HG02610 (cell line): ENCODE results near the gene PREPL.
"Not testable (repeated sequence)": the region's sequence is repeated elsewhere in the genome, so short reads cannot be mapped to it uniquely, and the experiment has no call there.

Experiments used
- ATAC-seq: cut with Tn5 transposase; IDR thresholded peaks from one replicate; pipeline ENCODE4 v1.9.1; 2021; ENCODE audit warnings: mild to moderate bottlenecking, moderate library complexity; ENCODE audit not compliant: unreplicated experiment

The PREPL gene

GRCh38 chr2:44349506-44349905 is 11.8 kb downstream of the PREPL start:
- ATAC-seq = no peak

DNA sequence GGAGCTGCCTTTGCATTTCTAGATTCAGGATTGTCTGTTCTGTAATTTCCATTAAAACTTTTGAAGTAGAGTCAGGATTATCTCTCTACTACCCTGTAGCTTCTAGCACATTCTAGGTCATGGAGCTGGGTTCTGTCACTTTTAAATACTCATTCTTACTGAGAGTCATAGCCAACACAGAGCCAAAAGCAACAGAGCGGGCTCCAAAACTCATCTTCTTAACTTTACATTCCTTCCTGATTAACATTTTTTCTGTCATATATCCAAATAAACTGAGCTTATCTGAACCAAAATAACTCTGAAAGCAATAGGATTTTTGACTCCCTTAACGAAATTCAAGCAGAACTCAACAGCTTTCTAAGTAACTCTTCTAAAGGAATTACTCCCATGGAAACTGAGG is 12.9 kb downstream of the PREPL start:
- no peak for ATAC-seq

GRCh38 chr2:44347526-44347925 is 13.8 kb downstream of the PREPL start:
- ATAC-seq = no peak

- no peak for ATAC-seq
These were observed 18.4 kb downstream of the PREPL start for GRCh38 chr2:44342854-44343253.

- no peak for ATAC-seq
These were observed 25.3 kb downstream of the PREPL start for GRCh38 chr2:44335806-44336538.

- ATAC-seq = no peak
These were observed 27.3 kb downstream of the PREPL start for GRCh38 chr2:44333994-44334393.

- no peak for ATAC-seq
These were observed 30.5 kb downstream of the PREPL start for GRCh38 chr2:44330801-44331200.

DNA sequence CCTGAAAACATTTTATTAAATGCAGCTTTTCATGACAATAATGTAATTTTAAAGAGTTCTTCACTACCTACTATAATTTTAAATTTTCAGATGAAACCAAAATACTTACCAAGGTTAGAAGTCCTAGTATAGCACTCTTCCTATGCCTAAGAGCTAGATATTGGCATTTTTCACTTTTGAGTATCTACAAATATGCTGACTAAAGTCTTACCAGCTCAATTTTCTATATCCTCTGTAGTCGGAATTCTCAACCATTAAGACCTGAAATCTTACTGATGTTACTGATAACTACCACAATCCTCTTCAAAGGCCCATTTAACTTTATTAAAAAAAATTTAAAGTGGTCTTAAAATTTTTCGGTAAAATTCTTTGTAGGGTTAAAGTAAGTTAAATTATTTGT is 32.0 kb downstream of the PREPL start:
- ATAC-seq = no peak

GRCh38 chr2:44328750-44329149 is 32.5 kb downstream of the PREPL start:
- no peak for ATAC-seq

- no peak for ATAC-seq
These were observed 34.6 kb downstream of the PREPL start for GRCh38 chr2:44326548-44327264.

DNA sequence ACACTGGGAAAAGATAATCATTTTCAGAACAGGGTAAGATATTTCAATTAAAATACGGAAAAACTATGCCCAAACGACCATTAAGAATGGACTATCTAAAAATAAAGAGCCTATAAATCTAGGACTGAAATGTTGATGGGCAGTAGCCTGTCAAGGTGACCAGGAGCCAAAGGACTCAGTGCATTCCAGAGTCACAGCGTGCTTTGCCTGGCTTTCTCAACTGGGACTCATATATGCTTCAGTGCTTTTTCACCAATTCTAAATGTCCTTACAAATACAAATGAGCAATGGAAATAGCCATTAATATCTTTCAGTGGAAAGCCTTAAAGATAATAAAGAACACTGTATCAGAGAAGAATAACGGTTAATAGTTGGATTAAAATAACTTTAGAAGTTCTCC is 35.4 kb downstream of the PREPL start:
- ATAC-seq = no peak

- ATAC-seq = no peak
These were observed 36.3 kb downstream of the PREPL start for GRCh38 chr2:44324971-44325426.

DNA sequence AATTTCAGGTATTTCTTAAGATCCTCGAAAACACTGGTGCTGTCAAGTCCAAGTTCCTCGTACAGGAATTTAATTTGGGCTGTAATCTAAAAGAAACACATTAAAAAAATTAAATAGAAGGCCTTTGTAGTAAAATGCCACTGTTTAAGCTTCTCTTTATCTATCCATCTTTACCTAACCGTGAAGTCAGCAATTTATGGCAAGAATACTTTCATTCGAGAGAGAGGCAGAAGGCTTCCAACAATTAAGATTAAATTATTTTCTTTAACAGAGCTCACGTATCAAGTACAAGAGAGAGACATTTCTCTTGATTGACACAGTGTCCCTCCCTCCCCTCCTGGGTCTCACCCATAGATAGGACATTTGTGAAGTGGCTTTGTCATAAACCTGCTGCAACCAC is 39.9 kb downstream of the PREPL start:
- ATAC-seq = no peak

DNA sequence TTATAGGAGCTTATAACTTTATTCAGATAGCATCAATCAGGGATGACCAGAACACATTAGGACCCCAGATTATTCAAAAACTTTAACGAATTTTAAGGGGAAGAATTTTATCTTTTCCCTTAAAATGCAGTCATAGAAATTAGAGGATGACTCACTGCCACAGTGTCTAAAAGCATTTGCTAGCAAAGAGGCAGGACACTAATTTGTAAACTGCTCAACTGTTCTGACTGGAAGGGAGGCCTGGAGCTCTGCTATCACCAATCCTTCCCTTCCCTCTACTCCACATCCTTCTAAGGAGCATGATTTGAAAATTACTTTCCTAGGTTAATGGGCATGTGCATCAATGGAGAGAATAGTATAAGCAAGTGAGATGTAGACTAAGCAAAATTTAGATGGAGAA is 40.5 kb downstream of the PREPL start:
- ATAC-seq = no peak

DNA sequence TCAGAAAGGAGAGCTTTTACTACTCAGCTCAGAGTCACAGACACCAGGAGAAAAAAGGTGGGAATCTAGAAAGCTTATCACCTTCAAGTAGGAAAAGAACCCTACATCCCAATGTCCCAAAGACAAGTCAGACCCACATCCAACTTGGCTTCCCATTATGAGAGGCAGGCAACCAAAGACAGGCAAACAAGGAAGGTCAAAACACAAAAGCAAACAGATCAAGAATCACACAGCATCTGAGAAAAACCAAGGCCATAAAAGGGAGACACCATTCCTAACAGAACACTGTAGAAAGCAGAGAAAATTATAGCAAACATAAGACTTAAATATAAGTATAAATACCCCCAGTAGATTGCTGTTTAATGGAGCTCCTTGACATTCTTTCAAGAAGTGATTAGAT is 45.3 kb downstream of the PREPL start:
- no peak for ATAC-seq

DNA sequence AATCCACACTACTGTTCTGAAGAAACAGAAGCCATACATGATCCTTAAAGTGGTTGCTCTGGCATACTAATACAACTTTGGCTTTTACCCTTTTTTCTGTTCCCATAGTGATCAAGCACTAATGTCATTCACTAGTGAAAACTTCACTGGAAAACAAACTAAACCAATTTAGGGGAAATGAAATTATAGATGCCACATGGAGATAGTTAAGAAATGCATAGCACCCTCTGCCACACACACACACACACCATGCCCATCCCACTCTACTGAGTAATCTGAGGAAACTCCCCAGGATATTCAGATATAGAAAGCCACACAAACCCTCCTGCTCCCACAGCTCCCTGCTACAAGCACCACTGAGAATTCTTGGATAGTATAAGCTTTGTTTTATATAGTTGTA is 46.9 kb downstream of the PREPL start:
- ATAC-seq = no peak

DNA sequence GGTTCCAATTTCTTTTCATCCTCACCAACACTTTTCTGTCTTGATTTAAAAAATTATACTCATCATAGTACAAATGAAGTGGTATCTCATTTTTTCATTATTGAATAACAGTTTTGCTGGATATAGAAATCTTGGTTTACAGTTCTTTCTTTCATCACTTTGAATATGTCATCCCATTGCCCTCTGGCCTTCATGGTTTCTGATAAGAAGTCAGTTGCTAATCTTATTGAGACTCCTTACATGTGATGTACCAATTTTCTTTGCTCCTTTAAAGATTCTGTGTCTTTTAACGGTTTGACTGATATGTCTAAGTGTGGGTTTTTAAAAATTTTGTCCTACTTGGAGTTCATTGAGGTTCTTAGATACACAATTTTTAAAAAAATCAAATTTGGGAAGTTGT is 51.0 kb downstream of the PREPL start:
- ATAC-seq = no peak

DNA sequence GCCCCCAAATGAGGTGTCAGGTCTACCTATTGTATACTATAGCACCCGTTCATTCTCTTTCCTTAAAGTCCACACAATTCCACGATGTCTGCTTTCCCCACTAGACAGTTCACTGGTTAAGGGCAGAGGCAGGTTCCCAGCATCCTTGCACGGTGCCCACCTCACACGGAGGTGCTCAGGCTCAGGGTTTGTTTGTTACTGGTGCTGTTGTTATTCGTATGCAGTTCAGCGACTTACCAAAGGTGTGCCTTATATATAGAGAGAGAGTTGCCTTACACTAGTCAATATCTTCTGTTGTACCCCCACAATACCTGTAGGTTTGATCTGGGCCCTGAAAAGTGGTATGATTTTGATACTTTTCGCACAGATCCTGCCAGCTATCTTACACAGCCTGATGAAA is 55.4 kb downstream of the PREPL start:
- no peak for ATAC-seq

DNA sequence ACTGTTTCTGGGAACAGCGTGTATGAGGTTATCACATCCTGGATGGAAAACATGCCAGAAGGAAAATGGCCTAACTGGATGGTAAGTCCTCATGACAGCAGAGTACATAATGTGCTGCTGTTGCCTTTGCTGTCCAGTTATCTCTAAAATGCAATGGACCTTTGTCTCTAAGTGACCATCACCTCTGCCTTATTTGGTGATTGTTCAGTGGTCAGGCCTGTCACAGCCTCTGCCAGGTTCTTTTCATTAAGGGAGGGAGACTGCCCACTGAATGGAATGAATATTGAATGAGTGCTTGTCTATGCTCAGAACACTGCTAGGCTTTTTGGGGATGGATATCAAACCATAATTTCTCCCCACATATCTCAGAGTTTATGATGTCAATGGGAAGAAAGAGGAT is 57.0 kb downstream of the PREPL start:
- ATAC-seq = no peak

DNA sequence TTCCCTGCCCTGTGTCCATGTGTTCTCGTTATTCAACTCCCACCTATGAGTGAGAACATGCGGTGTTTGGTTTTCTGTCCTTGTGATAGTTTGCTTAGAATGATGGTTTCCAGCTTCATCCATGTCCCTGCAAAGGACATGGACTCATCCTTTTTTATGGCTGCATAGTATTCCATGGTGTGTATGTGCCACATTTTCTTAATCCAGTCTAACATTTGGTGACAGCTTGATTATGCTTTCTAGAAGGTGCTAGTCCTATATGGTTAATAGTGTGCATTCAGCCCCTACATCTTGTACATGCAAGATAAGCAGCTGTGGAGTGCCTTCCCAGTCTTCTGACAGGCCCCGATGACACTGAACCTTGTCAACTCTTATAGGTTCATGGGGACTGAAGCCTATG is 57.5 kb downstream of the PREPL start:
- not testable (repeated sequence) for ATAC-seq

DNA sequence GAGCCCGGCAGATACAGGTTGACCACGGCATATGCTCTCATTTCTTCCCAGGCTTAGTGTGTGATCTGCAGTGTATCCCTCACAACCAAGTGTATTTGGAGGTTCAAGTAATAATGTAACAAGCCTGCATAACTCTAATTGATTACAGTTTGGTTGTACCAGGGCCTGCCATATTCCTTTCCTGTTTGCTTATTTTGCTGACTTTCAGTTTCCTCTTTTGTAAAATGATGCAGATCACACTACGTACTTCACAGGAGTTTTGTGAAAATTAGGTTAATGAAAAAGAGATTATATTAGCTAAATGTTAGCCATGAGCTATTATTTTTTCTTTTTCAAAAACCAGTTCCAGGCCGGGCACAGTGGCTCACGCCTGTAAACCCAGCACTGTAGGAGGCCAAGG is 60.2 kb downstream of the PREPL start:
- no peak for ATAC-seq

GRCh38 chr2:44299635-44300034 is 61.7 kb downstream of the PREPL start:
- ATAC-seq = no peak

GRCh38 chr2:44297431-44297830 is 63.9 kb downstream of the PREPL start:
- ATAC-seq = no peak
